Common myeloid progenitor, CD34-positive (primary cell): ENCODE measurements around the gene REC8.
A peak's percentile ranks its signal among the peaks of the same experiment; 100 is the strongest.

Experiments
- CTCF ChIA-PET: fragments of 350-600 bp; sonication (Branson Sonifier 250); formaldehyde crosslinking; loops from one replicate; lab custom pipeline; 2021; ENCODE audit warnings: antibody characterized with exemption; lab: Charles Lee
- POLR2A ChIA-PET: fragments of 350-600 bp; sonication (Branson Sonifier 250); formaldehyde crosslinking; loops from one replicate; lab custom pipeline; 2021; ENCODE audit warnings: antibody characterized with exemption; lab: Charles Lee
- DNase-seq, 3 donors: peaks; one replicate each; pipeline versions ENCODE4 v3.0.0 to v3.0.0-alpha.2; 2013
- H3K27ac ChIP-seq, 2 experiments: 1 replicate in 1 of 2; 2 replicates in 1 of 2; pipeline ENCODE4 v1.7.0; 2013; ENCODE audit warnings: inconsistent platforms in 2 of 2, low read length in 2 of 2, mild to moderate bottlenecking in 2 of 2, low read depth in 1 of 2, moderate library complexity in 1 of 2; ENCODE audit not compliant: severe bottlenecking in 2 of 2, insufficient read depth in 1 of 2, poor library complexity in 1 of 2
- H3K27me3 ChIP-seq, 5 experiments: replicated peaks in 2 of 5; 1 replicate in 3 of 5; 2 replicates in 2 of 5; pipeline versions ENCODE4 v1.6.1 to v1.7.0; 2013; ENCODE audit warnings: low read length in 4 of 5, mild to moderate bottlenecking in 2 of 5, moderate library complexity in 2 of 5, inconsistent platforms in 1 of 5; ENCODE audit not compliant: insufficient read depth in 5 of 5, control insufficient read depth in 4 of 5
- H3K36me3 ChIP-seq, 4 experiments: 1 replicate in 2 of 4; 2 replicates in 2 of 4; pipeline versions ENCODE4 v1.6.1 to v1.7.0; 2013; ENCODE audit warnings: low read length in 3 of 4, control low read depth in 1 of 4, mild to moderate bottlenecking in 1 of 4; ENCODE audit not compliant: control insufficient read depth in 4 of 4, insufficient read depth in 4 of 4
- H3K4me1 ChIP-seq, 4 experiments: 1 replicate in 3 of 4; 2 replicates in 1 of 4; pipeline versions ENCODE4 v1.6.1 to v1.7.1; 2013; ENCODE audit warnings: low read length in 3 of 4, mild to moderate bottlenecking in 3 of 4, control low read depth in 1 of 4, inconsistent platforms in 1 of 4, moderate library complexity in 1 of 4; ENCODE audit not compliant: control insufficient read depth in 4 of 4, insufficient read depth in 4 of 4; ENCODE audit errors: control extremely low read depth in 1 of 4
- H3K4me3 ChIP-seq, 7 experiments: 1 replicate in 4 of 7; 2 replicates in 3 of 7; pipeline versions ENCODE4 v1.5.1 to v1.7.0; 2013; ENCODE audit warnings: mild to moderate bottlenecking in 7 of 7, low read length in 6 of 7, moderate library complexity in 6 of 7, inconsistent platforms in 2 of 7, low read depth in 2 of 7, control low read depth in 1 of 7; ENCODE audit not compliant: insufficient read depth in 4 of 7, control insufficient read depth in 1 of 7; ENCODE audit errors: extremely low read depth in 1 of 7
- H3K9me3 ChIP-seq, 5 experiments: 1 replicate in 4 of 5; 2 replicates in 1 of 5; pipeline versions ENCODE4 v1.6.1 to v1.7.1; 2013; ENCODE audit warnings: low read length in 4 of 5, mild to moderate bottlenecking in 2 of 5, inconsistent platforms in 1 of 5, low read depth in 1 of 5, moderate library complexity in 1 of 5; ENCODE audit not compliant: control insufficient read depth in 4 of 5, insufficient read depth in 2 of 5; ENCODE audit errors: control extremely low read depth in 1 of 5
- WGBS: methylation state at CpG from one replicate; pipeline ENCODE4 v1.1.5; 2013; ENCODE audit not compliant: insufficient coverage; 5-methylcytosine and 5-hydroxymethylcytosine counted together

The REC8 gene

DNA sequence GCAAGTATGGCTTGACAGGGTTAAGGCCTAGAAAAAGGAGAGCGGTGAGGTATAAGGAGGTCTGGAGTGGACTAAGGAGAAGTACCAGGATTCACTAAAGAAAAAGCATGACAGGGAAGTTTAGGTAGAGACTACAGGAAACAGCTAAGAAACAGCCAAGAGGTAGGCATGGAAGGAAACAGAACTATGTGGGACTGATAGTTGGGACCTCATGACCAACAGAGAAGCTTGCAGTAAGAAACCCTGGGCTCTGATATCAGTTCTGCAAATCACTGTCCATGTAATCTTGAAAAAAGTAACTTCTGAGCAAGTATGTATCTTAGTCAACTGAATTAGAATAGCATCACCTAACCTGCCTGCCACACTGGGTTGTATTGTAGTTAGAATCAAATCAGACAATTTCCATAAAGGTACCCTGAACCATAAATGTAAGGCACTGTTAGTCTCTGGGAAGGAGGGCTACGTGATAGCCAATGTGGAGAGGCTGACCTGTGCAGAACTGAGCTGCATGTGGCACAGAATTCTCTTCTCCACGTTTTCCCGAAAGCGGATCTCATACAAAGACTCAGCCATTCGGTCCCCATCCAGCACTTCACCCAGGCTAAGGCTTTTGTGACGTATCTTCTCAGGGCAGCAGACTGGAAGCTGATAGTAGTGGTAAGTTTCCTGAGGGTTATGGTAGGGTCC, 22.4 kb downstream of the REC8 start:
- peak overlapping the region in 5 of 7 experiments; percentile 82 to 91 (median 84) for H3K4me3 ChIP-seq
- WGBS, result 98% methylated on average over 6 of the region's 7 CpGs
- H3K36me3 ChIP-seq, result peaks cover 4 to 29% (median 16%) of the 10 kb centered on the region in 4 experiments
- no peak for DNase-seq
- no peaks in the 10 kb centered on the region for H3K27me3 ChIP-seq
- ChIA-PET CTCF (interaction anchor here (0.7 to 1.5 kb wide), 5 partner anchors 9 to 106 kb away, joined by 3 to 5 read pairs (median 3); partner anchors contain the start of gene NOP9), POLR2A (interaction anchor here (1.4 to 2.8 kb wide), 3 partner anchors 19 to 33 kb away, joined by 3 to 25 read pairs (median 7); partner anchors contain the start of genes CHMP4A, IRF9 and REC8)
- H3K4me1 ChIP-seq, result peaks cover 4 to 36% (median 27%) of the 10 kb centered on the region in 4 experiments
- H3K9me3 ChIP-seq, result no peaks in the 10 kb centered on the region
- peak overlapping the region in 1 of 2 experiments; percentile 97 for H3K27ac ChIP-seq

DNA sequence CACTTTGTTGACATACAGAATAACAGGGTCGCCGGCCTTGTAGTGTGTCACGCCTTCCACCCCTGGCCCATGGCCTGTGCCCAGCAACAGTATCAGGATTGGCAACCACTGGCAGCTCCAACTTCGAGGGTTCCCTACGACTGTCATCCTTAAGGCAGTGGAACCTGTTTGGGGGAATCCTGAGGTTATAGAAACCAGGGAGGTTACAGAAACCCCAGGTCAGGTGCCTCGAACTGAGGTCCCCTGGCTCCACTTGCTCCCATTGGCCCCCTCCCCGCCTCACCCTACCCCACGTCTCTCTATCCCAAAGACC, 22.9 kb downstream of the REC8 start:
- Histone ChIP-seq H3K27me3 (no peaks in the 10 kb centered on the region), H3K4me3 (peak overlapping the region; percentile 77 to 96 (median 84)), H3K4me1 (peaks cover 4 to 32% (median 25%) of the 10 kb centered on the region in 4 experiments), H3K27ac (peak overlapping the region; percentile 90 to 97), H3K9me3 (no peaks in the 10 kb centered on the region), H3K36me3 (peaks cover 4 to 29% (median 16%) of the 10 kb centered on the region in 4 experiments)
- WGBS, result 77% methylated on average over 6 of the region's 8 CpGs
- POLR2A ChIA-PET, result interaction anchor here (1.2 to 2.8 kb wide), 4 partner anchors 18 to 116 kb away, joined by 3 to 25 read pairs (median 6); partner anchors contain the start of genes CHMP4A, IRF9, LTB4R and REC8
- CTCF ChIA-PET, result interaction anchor here (0.7 to 1.8 kb wide), 9 partner anchors 9 to 113 kb away, joined by 3 to 6 read pairs (median 3); partner anchors contain the start of genes CIDEB, NOP9 and TSSK4
- no peak for DNase-seq

GRCh38 chr14:24195186-24196070, 23.5 kb downstream of the REC8 start, which contains the start of gene TM9SF1:
Gene TM9SF1, minus strand, starts transcription at chr14:24195441. Its CDS starts 422 bp downstream, at chr14:24195019.
- no peaks in the 10 kb centered on the region for H3K9me3 ChIP-seq
- H3K36me3 ChIP-seq, result peaks cover 2 to 25% (median 13%) of the 10 kb centered on the region in 4 experiments
- H3K4me1 ChIP-seq, result peaks cover 4 to 32% (median 25%) of the 10 kb centered on the region in 4 experiments
- peak within 1 kb of the TSS; percentile 77 to 96 (median 84) for H3K4me3 ChIP-seq
- H3K27ac ChIP-seq, result peak within 1 kb of the TSS; percentile 90 to 97
- DNase-seq, result peak; percentile 93 to 96 (median 95)
- POLR2A ChIA-PET, result interaction anchor here (1.2 to 2.8 kb wide), 5 partner anchors 18 to 116 kb away, joined by 3 to 25 read pairs (median 5); partner anchors contain the start of genes CHMP4A, IRF9, LTB4R and REC8
- no peaks in the 10 kb centered on the region for H3K27me3 ChIP-seq
- under 1% methylated on average over 87 of the region's 89 CpGs for WGBS
- CTCF ChIA-PET, result interaction anchor here (0.7 to 1.8 kb wide), 13 partner anchors 10 to 112 kb away, joined by 3 to 6 read pairs (median 3); partner anchors contain the start of genes CIDEB and TSSK4

DNA sequence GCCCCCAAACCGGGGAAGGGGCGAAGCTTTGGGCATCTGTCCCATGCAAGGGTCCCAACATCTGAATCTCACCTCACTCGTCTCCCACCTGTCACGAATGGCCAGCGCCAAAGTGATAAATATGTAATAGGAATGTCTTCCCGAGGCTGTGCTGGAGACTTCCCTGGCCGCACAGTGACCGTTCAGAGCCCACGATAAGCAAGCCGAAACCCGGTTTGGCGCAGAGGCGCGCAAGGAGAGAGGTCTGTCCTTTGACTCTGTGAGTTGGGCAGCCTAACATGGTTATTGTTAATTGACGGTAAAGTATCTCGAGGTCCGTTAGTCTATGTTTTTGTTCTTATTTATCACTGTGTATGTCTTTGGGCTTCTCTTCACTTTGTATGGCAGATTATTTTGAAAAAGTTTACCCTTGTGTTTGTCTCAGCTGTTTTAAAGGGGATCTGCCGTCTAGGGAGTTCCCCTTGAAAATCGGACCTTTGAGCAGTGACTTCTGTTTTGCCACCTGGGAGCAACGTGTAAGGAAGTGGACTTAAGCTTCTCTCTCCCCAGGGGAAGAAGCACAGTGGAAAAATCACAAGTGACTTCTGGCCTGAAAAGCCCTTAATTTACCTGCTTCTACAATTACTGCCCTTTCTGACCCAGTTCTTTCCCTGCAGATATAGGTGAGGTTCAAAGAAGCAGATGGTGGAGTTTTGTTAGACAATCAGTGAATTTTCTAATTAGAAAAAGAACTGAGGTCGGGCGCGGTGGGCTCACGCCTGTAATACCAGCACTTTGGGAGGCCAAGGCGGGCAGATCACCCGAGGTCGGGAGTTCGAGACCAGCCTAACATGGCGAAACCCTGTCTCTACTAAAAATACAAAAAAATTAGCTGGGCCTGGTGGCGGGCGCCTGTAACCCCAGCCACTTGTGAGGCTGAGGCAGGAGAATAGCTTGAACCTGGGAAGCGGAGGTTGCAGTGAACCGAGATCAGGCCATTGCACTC, 24.5 kb downstream of the REC8 start:
- no peaks in the 10 kb centered on the region for H3K9me3 ChIP-seq
- POLR2A ChIA-PET, result interaction anchor here (0.9 to 2.8 kb wide), 6 partner anchors 17 to 115 kb away, joined by 3 to 25 read pairs (median 5); partner anchors contain the start of genes CHMP4A, IRF9, LTB4R and REC8
- H3K27me3 ChIP-seq, result no peaks in the 10 kb centered on the region
- WGBS, result 39% methylated on average over 24 of the region's 33 CpGs
- peaks cover 2 to 24% (median 12%) of the 10 kb centered on the region in 4 experiments for H3K36me3 ChIP-seq
- CTCF ChIA-PET, result interaction anchor here (1.0 to 1.8 kb wide), 11 partner anchors 9 to 112 kb away, joined by 3 to 6 read pairs (median 3); partner anchors contain the start of genes CHMP4A, CIDEB and TSSK4
- peak overlapping the region; percentile 90 to 97 for H3K27ac ChIP-seq
- peak in 2 of 3 donors; percentile 38 to 41 for DNase-seq
- peaks cover 4 to 32% (median 25%) of the 10 kb centered on the region in 4 experiments for H3K4me1 ChIP-seq
- H3K4me3 ChIP-seq, result peak overlapping the region; percentile 77 to 96 (median 84)

DNA sequence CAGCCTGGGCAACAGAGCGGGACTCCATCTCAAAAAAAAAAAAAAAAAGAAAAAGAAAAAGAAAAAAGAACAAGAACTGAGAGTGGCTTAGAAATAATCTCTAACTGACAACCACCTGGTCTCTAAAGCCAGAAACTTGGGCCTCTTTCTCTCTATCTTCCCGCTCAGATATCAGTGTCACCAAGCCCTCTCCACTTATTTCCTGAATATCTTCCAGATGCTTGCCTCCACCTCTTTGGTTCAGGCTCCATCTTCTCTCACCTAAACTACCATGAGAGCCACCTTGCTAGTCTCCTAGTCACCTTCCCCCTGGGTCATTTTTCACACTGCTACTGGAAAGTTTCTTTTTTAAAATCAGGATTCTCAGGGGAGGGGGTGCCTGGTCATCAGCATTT, 25.2 kb downstream of the REC8 start:
- Histone ChIP-seq H3K9me3 (peaks cover 0 to 2% (median 0%) of the 10 kb centered on the region in 5 experiments), H3K27ac (peak overlapping the region in 1 of 2 experiments; percentile 97), H3K36me3 (peaks cover 5 to 22% (median 13%) of the 10 kb centered on the region in 4 experiments), H3K27me3 (no peaks in the 10 kb centered on the region), H3K4me1 (peaks cover 4 to 32% (median 25%) of the 10 kb centered on the region in 4 experiments), H3K4me3 (peak overlapping the region in 1 of 7 experiments; percentile 91)
- DNase-seq, result no peak
- WGBS, result 100% methylated on average over 1 of the region's 2 CpGs
- POLR2A ChIA-PET, result interaction anchor here (0.9 to 2.8 kb wide), 2 partner anchors 16 to 35 kb away, joined by 3 to 25 read pairs; partner anchors contain the start of genes CHMP4A and IRF9
- CTCF ChIA-PET, result interaction anchor here (1.1 to 1.8 kb wide), 4 partner anchors 11 to 37 kb away, joined by 3 to 6 read pairs (median 4); partner anchors contain the start of gene CHMP4A
